Ecto neural progenitor cell (in vitro differentiated cells): ENCODE results near the gene NR6A1.
A peak's percentile ranks its signal among the peaks of the same experiment; 100 is the strongest.
"Not testable (repeated sequence)": the region's sequence is repeated elsewhere in the genome, so short reads cannot be mapped to it uniquely, and the experiment has no call there.

Experiments
- DNase-seq: peaks from one replicate; pipeline ENCODE4 v3.0.0-alpha.2; 2018; ENCODE audit warnings: low spot score

NR6A1 gene

DNA sequence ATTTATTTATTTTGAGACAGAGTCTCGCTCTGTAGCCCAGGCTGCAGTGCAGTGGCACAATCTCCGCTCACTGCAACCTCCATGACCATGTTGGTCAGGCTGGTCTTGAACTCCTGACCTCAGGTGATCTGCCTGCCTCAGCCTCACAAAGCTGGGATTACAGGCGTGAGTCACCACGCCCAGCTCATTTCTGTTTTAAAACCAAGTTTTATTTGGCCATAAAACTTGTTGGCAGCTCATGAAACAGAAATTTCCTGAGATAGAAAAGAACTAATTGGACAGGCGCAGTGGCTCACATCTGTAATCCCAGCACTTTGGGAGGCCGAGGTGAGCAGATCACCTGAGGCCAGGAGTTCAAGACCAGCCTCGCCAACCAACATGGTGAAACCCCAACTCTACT lies 155.3 kb downstream of the NR6A1 start:
- not testable (repeated sequence) for DNase-seq

DNA sequence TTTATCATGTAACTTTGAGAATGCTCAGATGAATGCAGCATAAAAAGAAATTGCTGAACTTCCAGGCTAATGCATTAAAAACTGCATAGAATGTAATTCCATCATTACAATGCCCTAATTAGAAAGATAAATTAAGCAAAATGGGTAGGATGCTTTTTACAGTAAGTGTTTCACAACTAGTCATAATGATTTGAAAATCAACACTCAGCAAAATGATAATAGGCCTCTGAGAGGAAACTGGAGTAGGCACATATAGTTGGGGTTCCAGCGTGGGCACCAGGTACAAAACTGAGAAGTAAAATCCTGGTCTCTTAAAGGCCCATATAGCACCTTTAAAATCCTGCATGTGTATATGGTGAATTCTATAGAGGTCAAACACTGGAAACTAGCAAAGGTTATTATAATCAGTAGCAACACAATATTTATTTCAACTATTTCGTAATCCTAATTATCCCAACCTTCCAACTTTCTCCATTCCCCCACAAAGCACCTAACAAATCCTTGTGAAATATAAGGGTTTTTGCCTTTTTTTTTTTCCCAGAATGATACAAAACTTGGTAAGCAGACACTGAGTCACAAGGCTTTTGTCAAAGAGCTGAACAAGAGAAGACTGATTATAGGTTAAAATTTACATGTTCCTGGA lies 155.9 kb downstream of the NR6A1 start:
- no peak for DNase-seq

DNA sequence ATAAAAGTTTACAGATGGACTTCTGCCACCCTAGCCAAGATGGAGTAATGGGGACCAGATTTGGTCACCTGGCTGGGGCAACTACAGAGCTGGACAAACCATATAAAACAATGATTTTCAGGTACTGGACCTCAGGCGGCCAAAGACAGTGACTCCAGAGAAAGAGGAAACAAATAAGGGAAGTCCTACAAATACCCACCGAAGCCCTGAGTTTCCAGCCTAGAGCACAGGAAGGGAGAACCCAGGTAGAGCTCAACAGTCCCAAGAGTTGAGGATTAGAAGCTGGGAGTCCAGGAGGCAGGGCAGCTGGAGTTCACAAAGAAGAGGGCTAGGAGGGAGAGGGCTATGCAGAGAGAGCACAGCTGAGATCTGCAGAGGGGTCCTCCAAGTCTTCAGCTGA lies 157.3 kb downstream of the NR6A1 start:
- DNase-seq = no peak

DNA sequence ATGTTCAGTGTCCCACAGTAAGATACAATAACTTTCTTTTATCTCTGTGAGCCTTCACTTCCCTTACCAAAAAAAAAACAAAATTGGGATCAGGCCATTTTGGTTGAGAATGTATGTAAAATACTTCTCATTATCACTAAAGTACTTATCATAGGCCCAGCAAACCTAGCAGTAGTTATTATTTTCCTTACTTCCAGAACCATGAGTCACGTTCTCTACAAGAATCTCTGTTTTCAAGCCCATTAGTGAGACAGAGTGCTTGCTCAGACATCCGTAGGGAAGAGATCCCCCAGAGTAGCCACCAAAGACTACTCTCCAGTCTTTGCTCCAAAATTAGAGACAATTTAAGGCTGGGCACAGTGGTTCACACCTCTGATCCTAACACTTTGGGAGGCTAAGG lies 160.0 kb downstream of the NR6A1 start:
- no peak for DNase-seq

DNA sequence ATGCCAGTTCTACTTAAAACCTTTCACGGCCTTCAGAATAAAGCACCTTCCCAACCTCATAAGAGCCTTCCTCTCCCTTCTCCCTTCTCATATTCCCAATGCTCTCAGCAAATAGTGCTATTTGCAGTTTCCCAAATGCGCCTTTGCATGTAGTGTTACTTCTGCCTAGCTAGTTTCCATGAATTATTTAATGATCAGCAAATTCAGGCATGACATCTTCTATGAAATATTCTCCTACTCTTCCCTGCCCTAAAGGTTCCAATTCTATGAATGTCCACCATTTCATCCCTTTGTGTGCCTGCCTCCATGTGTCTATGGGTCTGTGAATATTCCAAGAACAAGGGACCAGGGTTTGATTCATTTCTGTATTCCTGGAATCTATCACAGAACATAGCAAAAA lies 165.1 kb downstream of the NR6A1 start:
- no peak for DNase-seq

DNA sequence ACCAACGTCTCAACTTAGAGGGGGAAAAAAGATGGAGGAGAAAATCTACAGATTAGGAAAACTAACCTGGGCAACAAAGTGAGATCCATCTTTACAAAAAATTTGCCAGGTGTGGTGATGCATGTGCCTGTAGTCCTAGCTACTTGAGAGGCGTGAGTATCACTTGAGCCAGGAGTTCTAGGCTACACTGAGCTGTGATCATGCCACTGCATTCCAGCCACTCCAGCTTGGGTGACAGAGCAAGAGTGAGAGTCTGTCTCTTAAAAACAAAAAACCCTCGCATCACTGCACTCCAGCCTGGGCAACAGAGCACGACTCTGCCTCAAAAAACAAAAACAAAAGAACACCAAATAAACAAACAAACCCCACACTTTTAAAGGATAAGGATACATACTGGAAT lies 165.9 kb downstream of the NR6A1 start:
- DNase-seq = no peak

DNA sequence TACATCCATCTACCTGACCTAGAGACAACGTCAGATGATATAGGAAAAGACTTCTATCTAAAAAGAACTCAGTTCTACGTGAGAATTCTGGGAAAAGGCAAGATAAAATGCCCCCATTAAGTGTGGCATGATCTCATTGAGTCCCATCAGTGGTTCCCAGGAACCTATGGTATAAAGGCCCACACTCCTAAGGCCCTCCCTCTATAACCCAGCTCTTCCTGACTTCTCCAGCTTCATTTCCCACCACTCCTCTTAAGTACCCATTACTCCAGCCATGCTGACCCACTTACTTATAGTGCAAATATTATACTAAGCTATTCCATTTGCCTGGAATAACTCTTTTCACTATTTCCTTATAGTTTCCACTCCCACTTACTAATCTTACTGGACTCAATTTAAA lies 168.5 kb downstream of the NR6A1 start:
- DNase-seq = no peak

DNA sequence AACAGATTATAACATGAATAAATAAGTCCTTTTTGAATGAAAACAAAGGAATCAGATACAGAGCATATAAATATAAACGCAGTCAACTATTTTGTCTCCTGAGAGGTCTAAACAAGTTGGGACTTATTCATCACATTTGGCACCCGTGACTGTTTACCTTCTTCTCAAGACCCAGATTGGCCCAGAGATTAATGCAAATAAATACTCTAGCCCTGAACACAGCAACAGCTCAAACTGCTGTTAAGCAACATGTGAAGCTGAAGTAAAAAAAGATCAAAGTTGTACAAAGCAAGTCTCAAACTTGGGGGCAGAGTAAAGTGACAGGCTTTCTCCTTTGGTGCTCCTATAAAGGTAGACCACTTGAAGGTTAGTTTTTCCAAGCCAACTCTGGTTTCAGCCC lies 168.9 kb downstream of the NR6A1 start:
- DNase-seq = no peak

DNA sequence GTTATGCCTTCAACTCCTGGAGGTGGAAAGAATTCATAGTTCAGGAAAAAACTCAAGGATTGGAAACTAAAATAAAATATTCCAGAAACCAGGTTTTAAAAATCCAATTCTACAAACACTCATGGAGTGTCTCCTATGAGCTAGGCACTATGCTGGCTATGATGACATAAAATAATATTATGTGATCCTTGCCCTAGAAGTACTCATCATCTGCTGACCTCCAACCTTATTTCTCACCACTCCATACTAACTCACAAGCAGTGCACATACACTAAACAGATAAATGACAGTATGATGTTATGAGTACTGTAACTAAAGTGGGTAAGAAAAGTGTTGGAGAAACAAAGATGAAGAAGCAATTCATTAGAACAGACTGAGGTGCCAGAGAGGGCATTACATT lies 170.7 kb downstream of the NR6A1 start:
- DNase-seq = no peak

DNA sequence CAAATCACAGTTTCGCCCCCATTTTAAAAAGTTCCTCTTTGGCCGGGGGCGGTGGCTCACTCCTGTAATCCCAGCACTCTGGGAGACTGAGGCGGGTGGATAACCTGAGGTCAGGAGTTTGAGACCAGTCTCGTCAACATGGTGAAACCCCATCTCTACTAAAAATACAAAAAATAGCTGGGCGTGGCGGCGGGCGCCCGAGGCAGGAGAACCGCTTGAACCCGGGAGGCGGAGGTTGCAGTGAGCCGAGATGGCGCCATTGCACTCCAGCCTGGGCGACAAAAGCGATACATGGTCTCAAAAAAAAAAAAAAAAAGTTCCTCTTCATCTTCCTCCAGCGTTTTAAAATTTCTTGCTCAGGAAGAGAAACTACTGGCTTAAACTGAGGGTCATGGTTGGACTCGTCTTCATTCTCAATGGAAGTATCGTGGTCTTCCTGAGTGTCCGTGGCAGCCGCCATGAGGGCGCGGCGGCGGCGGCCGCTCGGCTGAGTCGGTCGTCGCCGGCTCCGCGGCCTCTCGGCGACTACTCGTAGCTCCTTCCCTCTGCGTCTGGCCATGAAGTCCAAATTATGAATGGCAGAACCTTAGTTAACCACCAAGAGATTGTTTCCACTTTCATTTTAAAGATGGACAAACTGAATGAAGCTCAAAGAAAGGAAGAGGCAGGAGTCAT lies 171.9 kb downstream of the NR6A1 start:
- no peak for DNase-seq

DNA sequence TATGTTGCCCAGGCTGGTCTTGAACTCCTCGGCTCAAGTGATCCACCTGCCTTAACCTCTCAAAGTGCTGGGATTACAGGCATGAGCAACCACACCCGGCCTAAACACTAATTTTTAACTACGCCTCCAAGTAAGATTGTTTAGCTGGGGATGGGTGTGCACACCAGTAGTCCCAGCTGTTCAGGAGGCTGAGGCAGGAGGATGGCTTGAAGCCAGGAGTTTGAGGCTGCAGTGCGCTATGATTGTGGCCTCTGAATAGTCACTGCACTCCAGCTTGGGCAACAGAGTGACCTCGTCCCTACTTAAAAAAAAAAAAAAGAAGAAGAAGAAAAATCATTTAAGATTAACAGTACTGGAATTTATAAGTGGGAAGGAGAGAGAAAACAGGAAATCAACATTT lies 173.1 kb downstream of the NR6A1 start:
- DNase-seq = no peak

DNA sequence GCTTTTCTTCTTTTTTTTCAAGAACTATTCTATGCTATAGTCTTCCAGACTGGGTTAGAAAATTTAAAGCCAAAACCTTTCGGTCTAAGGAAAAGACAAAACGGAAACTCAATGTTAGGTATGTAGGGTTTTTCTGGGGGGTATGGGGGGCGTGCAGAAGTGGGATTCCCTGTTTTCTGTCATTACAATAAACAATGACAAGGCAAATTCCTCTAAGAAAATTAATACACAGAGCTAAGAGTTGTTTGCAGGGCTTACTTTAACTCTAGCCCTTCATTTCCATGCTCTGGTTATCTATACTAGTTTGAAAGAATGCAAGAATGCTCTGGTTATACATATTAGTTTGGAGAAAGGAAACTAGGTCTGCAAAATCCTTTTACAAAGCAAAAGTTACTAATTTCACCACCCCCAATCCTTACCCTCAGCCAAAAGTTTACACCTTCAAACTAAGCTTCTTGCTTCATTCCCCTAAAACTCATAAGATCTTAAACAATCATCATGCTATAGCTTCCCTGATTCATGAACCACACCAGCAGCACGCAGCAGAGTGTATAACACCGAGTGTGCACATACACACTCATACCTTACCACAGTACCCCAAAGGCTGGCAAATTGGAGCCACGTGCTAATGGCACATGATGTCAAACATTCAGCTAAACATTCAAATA lies 174.8 kb downstream of the NR6A1 start:
- no peak for DNase-seq

DNA sequence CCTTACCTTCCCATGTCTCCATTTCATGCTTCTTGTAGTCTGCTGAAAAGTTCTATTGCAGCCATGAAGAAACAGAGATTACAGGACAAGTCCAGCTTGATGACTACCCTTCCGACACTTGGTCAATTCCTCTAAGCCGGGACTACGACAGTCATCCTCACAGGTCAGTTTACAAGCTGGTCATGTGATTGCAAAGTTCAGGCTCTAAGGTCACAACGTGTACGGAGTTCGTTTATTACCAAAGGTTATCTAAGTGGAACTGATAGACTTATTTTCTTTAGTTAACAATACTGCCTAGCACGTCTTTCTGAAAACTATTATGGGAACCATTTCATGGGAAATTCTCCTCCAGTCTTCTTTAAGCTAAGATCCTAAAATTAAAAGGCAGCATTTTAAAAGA lies 175.4 kb downstream of the NR6A1 start:
- peak; percentile 55 for DNase-seq

DNA sequence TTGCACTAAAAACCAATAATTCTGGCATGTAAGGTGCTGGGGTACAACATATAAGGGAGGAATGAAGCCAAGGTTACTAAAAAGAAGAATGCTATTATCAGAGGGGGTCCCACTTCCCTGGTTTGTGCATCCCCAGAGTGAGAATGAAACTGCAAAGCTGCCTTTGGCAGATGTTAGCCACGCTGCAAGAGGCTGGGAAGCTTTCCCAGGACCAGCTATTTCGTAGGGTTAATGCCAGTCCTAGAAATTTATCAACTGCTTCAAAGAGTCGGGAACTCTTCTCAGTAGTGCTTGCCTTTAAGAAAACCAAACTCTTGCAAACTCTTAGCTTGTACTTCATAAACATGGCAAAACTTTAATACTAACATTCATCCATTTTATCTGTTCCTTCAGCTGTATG lies 176.4 kb downstream of the NR6A1 start:
- no peak for DNase-seq

DNA sequence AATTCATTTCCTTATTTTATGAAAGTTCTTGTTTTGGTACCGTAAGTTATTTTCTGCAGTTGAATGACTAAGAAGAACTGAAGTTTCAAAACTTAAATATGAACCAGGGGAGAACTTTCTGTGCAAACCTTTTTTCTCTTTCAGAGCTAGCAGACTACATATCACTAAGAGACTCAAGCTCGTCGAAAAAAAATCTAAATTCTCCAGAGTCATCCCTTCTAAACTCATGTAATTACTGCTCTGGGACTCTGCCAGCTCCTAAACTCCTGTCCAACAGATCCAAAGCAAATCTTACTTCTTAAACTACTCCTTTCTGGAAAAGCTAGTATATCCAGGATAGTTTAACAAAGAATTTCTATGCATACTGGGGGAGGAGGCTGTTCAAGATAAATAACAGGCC lies 176.9 kb downstream of the NR6A1 start:
- no peak for DNase-seq

DNA sequence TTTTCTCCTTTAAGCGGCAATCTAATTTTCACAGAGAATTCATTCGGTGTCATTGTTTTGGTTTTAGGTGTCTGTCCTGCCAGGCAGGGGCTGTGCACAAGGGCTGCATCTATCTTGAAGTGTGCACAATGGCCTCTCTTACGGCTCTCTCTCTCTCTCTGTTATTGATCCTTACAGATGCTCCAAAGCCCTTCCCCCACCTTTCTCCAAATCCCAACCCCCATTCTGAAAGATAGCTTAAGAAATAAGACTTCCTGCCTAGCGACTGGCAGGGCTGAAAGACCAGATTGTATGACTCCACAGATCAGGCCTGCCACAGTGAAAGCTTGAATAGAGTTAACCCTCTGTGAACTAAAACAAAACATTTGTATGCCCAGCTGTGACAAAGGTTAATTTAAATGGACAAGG lies 177.5 kb downstream of the NR6A1 start:
- peak; percentile 65 for DNase-seq

DNA sequence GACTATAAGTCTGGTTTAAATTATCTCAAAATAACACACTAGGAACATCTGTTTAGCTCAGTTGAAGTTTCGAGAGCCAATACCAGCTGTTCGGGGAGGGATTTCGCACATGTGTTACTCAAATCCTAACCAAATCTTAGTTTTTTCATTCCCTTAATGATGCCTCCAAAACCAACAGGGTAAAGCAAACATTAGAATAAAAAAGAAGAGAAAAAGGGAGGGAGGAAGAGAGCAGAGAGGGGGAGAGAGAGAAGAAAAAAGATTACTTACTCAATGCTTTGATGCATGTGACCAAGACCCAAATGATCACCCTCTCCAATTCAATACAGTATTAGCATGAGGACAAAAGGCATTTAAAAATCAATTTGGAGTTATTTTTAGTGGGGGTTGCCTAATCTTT lies 177.9 kb downstream of the NR6A1 start:
- no peak for DNase-seq

DNA sequence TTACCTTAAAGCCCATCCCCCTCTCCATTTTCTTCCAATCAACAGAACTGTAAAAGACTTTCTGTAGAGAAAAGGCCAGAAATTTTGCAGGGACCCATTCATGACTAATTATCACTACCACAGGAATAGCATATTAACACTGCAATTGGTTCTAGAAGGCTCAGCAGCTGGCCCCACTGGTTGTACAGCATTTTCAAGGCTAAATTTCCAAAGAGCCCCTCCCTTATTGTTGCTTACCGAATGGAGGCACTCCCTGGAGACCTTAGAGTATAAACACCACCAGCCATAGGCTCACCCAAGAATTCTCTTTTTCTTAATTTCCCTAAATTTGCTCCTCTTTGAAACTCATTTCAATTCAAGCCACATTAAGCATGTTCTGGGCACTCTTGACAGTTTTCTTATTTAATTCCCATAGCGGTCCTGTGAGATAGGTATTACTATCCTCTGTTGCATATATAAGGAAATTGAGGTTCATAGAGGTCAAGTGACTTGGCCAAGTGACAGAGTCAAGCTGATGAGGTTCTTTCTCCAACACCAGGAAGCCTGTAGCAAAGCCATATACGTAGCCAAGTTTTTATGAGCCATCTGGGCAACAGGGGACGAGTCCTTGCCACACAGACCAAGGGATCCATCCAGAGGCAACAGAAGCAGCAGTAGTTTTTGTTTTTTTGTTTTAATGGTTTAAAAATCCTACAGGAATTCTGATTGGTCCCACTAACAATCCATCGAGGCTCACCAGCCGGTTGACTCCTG lies 180.0 kb downstream of the NR6A1 start:
- no peak for DNase-seq

DNA sequence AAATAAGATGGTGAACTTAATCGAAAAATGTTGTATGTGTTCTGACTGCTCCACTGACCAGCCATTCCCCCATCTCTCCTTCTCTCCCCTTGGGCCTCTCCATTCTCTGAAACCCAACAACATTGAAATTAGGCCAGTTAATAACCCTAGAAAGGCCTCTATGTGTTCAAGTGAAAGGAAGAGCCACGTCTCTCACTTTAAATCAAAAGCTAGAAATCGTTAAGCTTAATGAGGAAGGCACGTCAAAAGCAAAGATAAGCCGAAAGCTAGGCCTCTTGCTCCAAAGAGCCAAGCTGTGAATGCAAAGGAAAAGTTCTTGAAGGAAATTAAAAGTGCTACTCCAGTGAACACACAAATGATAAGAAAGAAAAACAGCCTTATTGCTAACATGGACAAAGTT lies 186.5 kb downstream of the NR6A1 start:
- DNase-seq = no peak

DNA sequence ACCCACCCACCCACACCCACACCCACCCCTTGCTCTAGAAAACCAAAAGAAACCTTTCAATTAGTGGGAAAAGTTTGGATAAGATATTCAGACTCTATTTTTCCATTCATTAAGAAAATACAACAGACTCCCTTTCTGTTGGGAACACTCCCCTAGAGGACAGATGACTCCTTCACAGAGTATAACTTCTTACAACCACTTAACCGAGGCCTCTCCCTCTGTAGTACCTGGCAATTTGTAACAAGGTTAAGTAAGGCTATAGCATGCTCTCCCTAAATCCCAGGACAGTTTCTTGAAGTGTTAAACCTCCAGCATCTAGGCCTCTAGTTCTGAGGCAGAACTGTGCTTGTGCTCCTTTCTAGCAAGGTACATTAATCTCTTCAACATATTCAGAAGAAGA lies 188.0 kb downstream of the NR6A1 start:
- no peak for DNase-seq

DNA sequence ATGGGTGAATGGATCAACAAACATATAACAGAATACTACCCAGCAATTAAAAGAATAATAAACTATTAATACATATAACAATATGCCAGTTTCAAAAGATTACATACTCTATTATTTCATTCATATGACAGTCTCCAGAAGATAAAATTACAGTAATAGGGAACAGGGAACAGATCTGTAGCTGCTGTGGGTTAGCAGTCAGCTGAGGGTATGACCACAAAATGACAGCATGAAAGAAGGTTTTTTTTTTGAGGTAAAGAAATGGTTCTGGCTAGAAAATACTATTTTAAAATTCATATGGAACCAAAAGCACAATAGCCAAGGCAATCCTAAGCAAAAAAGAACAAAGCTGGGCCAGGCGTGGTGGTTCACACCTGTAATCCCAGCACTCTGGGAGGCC lies 190.9 kb downstream of the NR6A1 start:
- no peak for DNase-seq

DNA sequence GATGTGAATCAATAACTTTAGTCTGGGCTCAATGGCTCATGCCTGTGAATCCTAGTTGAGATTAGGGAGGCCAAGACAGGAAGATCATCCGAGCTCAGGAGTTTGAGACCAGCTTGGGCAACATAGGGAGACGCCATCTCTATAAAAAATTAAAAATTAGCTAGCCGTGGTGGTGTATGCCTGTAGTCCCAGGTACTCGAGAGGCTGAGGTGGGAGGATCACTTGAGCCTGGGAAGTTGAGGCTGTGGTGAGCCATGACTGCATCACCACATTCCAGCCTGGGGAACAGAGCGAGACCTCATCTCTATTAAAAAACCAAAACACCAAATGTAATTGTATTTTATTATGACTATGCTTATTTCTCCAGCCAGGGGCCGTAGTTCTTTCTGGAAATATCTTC lies 194.4 kb downstream of the NR6A1 start:
- no peak for DNase-seq
